Left lung (tissue), 10 donors: ENCODE results near the gene AQP4. TPM values are rescaled to one million over a fixed set of nuclear protein-coding genes. Genes with fewer than 3 reads are reported as not detected.
A peak's percentile ranks its signal among the peaks of the same experiment; 100 is the strongest.

Experiments used
- ATAC-seq: fragments of 200-7000 bp; cut with Tn5 transposase; one replicate; pipeline ENCODE4 v1.9.1; 2020; ENCODE audit warnings: moderate library complexity
- DNase-seq, 4 donors: peaks; one replicate each; pipeline ENCODE4 v3.0.0-alpha.2; 2013 to 2020
- H3K27ac ChIP-seq, 2 donors: fragments of 200-600 bp; sonication (generic) in 1 of 2; one replicate each; pipeline versions ENCODE4 v1.5.0 to v1.8.0; 2020 to 2021
- H3K27me3 ChIP-seq, 2 donors: fragments of 200-600 bp; sonication (generic) in 1 of 2; one replicate each; pipeline versions ENCODE4 v1.5.0 to v1.8.0; 2020 to 2021
- H3K36me3 ChIP-seq, 2 donors: fragments of 200-600 bp; sonication (generic) in 1 of 2; one replicate each; pipeline versions ENCODE4 v1.5.0 to v1.8.0; 2020 to 2021
- H3K4me1 ChIP-seq, 2 donors: fragments of 200-600 bp; one replicate each; pipeline ENCODE4 v1.8.0; 2021
- H3K4me3 ChIP-seq, 2 donors: fragments of 200-600 bp; sonication (generic) in 1 of 2; one replicate each; pipeline versions ENCODE4 v1.5.0 to v1.8.0; 2020 to 2021; ENCODE audit warnings: mild to moderate bottlenecking in 1 of 2
- H3K9me3 ChIP-seq, 2 donors: fragments of 200-600 bp; sonication (generic) in 1 of 2; one replicate each; pipeline versions ENCODE4 v1.5.0 to v1.8.0; 2020 to 2021
- CTCF ChIP-seq, 2 donors: fragments of 200-600 bp; sonication (generic) in 1 of 2; IDR thresholded peaks; one replicate each; pipeline versions ENCODE4 v1.5.0 to v1.8.0; 2021; ENCODE audit warnings: antibody characterized with exemption in 2 of 2
- intact Hi-C, 2 donors: fragments of 100-400 bp; cut with DNase I; formaldehyde crosslinking; loops; one replicate each; pipeline versions ENCODE4 v1.11.2 to v1.14.2; 2022
- polyA plus RNA-seq, 6 donors: library from polyadenylated mRNA; unstranded; fragments of 120-200 nt; gene quantifications; one replicate each; pipeline ENCODE4 v1.2.1, GENCODE V29; 2013; ENCODE audit not compliant: insufficient read length in 6 of 6
- total RNA-seq, 2 donors: library from RNA; stranded (reverse); fragmentation: NEBNext Ultra II Directional; extraction: Animal tissue kit (Norgen Biotek cat#: 25700); gene quantifications; one replicate each; pipeline ENCODE4 v1.2.1, GENCODE V29; 2021
- donor health status: DM: no; HTN: yes; CAD: no.
- donor health status: DM: no; HTN: no; CAD: no.

Gene AQP4
- total and polyA plus RNA-seq, 8 donors: 37.2 to 453 (median 75.2) TPM

DNA sequence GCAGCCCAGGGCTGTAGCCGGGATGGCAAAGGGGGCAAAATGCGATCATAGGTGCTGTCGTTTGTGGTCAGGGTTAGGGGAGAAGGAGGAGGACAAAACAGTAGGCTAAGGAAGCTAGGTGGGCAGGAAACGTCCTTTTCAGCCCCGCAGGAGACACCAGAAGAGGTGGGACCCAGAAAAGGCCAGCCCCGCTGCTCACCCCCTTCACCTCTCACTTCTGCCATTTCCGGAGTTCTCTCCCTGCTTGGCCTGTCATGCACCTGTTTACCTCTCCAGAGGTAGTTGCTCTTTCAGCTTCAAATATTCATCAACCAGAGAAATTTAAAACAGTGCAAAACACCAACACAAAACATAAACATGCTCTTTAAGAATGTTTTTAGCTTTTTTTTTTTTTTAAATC, 849 bp downstream of the AQP4 start:
- H3K4me3 ChIP-seq: peak overlapping the region; percentile 30 to 39

DNA sequence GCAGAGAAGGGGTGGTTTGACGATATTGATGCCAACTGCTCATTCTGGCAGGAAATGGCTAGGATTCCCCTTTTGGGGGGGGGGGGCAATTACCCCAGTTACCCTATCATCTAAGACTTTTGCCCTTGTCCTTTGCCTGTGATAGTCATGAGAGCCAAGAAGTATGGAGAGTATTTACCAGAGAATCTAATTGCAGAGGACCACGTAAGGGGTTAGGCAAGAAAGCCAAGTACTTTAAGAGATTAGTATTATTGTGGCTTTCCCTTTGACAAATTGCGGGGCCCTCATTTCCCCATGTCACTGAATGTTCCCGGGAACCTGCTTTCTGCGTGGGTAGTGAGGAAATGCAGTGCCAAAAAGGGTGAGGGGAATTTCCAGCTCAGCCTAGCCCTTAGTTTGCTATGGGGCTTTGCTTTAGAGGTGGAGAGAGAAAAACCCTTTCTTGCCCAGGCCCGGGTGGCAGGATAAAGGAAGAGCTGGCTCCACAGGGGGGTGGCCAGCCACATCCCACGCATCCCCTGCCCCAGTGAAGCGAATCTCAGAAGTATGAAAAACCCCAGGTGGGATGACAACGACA, 1.5 kb downstream of the AQP4 start:
- no peak for DNase-seq
- Histone ChIP-seq H3K36me3 (no peaks in the 10 kb centered on the region), H3K27me3 (peaks cover 3 to 46% of the 10 kb centered on the region in 2 donors), H3K4me3 (peak overlapping the region; percentile 30 to 39), H3K27ac (peak overlapping the region; percentile 66 to 71), H3K9me3 (no peaks in the 10 kb centered on the region), H3K4me1 (peaks cover 0 to 4% of the 10 kb centered on the region in 2 donors)
- intact Hi-C loops: no loop called here
- ATAC-seq: peak; percentile 2
- TF ChIP-seq CTCF (IDR thresholded peaks at IDR 0.05): no peak

More for the DNA sequence above, 849 bp downstream of the AQP4 start:
- Histone ChIP-seq H3K27me3 (peaks cover 3 to 46% of the 10 kb centered on the region in 2 donors), H3K9me3 (no peaks in the 10 kb centered on the region), H3K27ac (peak overlapping the region; percentile 66 to 71), H3K4me1 (peaks cover 3 to 4% of the 10 kb centered on the region in 2 donors), H3K36me3 (no peaks in the 10 kb centered on the region)
- DNase-seq (no peak), ATAC-seq (peak; percentile 42)
- TF ChIP-seq CTCF (IDR thresholded peaks at IDR 0.05): no peak
- intact Hi-C loops: no loop called here

- Histone ChIP-seq H3K27me3 (peaks cover 3 to 46% of the 10 kb centered on the region in 2 donors), H3K27ac (peak overlapping the region; percentile 66 to 71), H3K4me3 (peak overlapping the region; percentile 30 to 39), H3K4me1 (peaks cover 0 to 4% of the 10 kb centered on the region in 2 donors), H3K36me3 (no peaks in the 10 kb centered on the region), H3K9me3 (no peaks in the 10 kb centered on the region)
- no peak for TF ChIP-seq CTCF (IDR thresholded peaks at IDR 0.05)
- DNase-seq (peak; percentile 27 to 93 (median 78)), ATAC-seq (peak; percentile 87)
- intact Hi-C loops: no loop called here
These were observed 2.2 kb downstream of the AQP4 start for GRCh38 chr18:26863122-26863879.

- Histone ChIP-seq H3K27ac (no peak overlapping the region), H3K36me3 (no peaks in the 10 kb centered on the region), H3K27me3 (peaks cover 3 to 46% of the 10 kb centered on the region in 2 donors), H3K4me3 (no peak overlapping the region), H3K4me1 (no peaks in the 10 kb centered on the region), H3K9me3 (no peaks in the 10 kb centered on the region)
- ATAC-seq (no peak), DNase-seq (no peak)
- TF ChIP-seq CTCF (IDR thresholded peaks at IDR 0.05): no peak
- intact Hi-C loops: no loop called here
These were observed 3.4 kb downstream of the AQP4 start for GRCh38 chr18:26862084-26862483.

GRCh38 chr18:26854292-26854881, 11.1 kb downstream of the AQP4 start:
- no peak for TF ChIP-seq CTCF (IDR thresholded peaks at IDR 0.05)
- Histone ChIP-seq H3K4me1 (no peaks in the 10 kb centered on the region), H3K9me3 (no peaks in the 10 kb centered on the region), H3K27ac (no peak overlapping the region), H3K27me3 (no peaks in the 10 kb centered on the region), H3K4me3 (no peak overlapping the region), H3K36me3 (no peaks in the 10 kb centered on the region)
- ATAC-seq (peak; percentile 66), DNase-seq (no peak)
- intact Hi-C loops: no loop called here
